ENCODE data around the gene MACC1. TPM values are rescaled to one million over a fixed set of nuclear protein-coding genes. Genes with fewer than 3 reads are reported as not detected.

Gene MACC1
- total RNA-seq, 6 experiments from 2014 or later: not detected

GRCh38 chr7:20140291-20141001 is 76.7 kb downstream of the MACC1 start:
- no peak for DNase-seq
- Mint-ChIP-seq H3K9me3 (peaks cover 40% of the 10 kb centered on the region), H3K36me3 (ENCODE audit: low read depth) (peaks cover 4% of the 10 kb centered on the region; the same call in 1 of the 2 replicates), H3K27ac (no peak overlapping the region), H3K4me1 (ENCODE audit: low read depth) (no peaks in the 10 kb centered on the region), H3K27me3 (ENCODE audit: insufficient read depth) (peaks cover 1% of the 10 kb centered on the region; the same call in 1 of the 2 replicates), H3K4me3 (no peak overlapping the region)
- TF ChIP-seq CTCF (IDR thresholded peaks at IDR 0.05): no peak

- no peak overlapping the region for H3K4me3 Mint-ChIP-seq
- no peak overlapping the region for H3K27ac Mint-ChIP-seq
- peaks cover 1% of the 10 kb centered on the region; the same call in 1 of the 2 replicates for H3K27me3 Mint-ChIP-seq (ENCODE audit: insufficient read depth)
- peaks cover 4% of the 10 kb centered on the region; the same call in 1 of the 2 replicates for H3K36me3 Mint-ChIP-seq (ENCODE audit: low read depth)
- H3K9me3 Mint-ChIP-seq: peaks cover 26% of the 10 kb centered on the region
- TF ChIP-seq CTCF (IDR thresholded peaks at IDR 0.05): no peak
- DNase-seq: no peak
- H3K4me1 Mint-ChIP-seq (ENCODE audit: low read depth): no peaks in the 10 kb centered on the region
These were observed 80.5 kb downstream of the MACC1 start for GRCh38 chr7:20136647-20137046.

DNA sequence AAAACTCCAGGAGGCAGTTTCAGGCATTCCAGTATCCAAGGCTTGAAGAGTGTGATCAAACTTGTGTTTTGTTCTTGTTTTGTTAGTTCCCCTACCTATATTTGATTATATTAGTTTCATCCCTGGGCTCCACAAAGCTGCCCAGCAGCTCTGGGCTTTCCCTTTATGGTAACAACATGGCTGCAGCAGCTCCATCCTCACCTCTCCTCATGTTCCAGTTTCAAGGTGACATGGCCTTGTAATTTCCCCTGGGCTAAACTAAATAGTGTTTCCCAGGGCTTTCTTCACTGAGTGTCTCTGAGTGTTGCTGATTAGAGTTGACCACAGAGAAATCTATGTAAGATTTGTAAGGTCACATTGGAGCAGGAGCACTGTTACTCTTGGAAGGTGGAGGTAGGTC is 83.4 kb downstream of the MACC1 start:
- no peak overlapping the region for H3K4me3 Mint-ChIP-seq
- no peak overlapping the region for H3K27ac Mint-ChIP-seq
- no peaks in the 10 kb centered on the region for H3K4me1 Mint-ChIP-seq (ENCODE audit: low read depth)
- H3K9me3 Mint-ChIP-seq: peaks cover 33% of the 10 kb centered on the region
- no peaks in the 10 kb centered on the region for H3K36me3 Mint-ChIP-seq (ENCODE audit: low read depth)
- no peaks in the 10 kb centered on the region for H3K27me3 Mint-ChIP-seq (ENCODE audit: insufficient read depth)
- DNase-seq: no peak
- TF ChIP-seq CTCF (IDR thresholded peaks at IDR 0.05): no peak

DNA sequence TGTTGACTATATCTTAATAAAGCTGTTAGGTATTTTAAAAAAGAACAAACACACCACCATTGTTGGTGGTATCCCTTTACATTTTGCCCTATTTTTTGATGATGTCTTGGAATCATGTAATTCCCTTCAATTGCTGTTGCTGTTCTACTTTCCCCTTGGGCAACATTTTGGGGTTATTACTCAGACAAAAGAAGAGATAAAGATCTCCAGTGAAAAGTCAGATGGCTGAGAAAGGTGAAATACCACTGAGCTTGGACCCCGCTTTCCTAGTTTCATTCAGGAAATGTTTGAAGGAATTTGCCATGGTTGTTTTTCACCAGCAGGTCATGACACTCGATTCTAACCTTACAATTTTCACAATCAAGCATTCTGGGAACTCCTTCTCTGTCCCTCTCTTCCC is 84.6 kb downstream of the MACC1 start:
- Mint-ChIP-seq H3K27ac (no peak overlapping the region), H3K36me3 (ENCODE audit: low read depth) (no peaks in the 10 kb centered on the region), H3K9me3 (peaks cover 32% of the 10 kb centered on the region), H3K4me3 (no peak overlapping the region), H3K4me1 (ENCODE audit: low read depth) (no peaks in the 10 kb centered on the region), H3K27me3 (ENCODE audit: insufficient read depth) (no peaks in the 10 kb centered on the region)
- DNase-seq: no peak
- TF ChIP-seq CTCF (IDR thresholded peaks at IDR 0.05): no peak

DNA sequence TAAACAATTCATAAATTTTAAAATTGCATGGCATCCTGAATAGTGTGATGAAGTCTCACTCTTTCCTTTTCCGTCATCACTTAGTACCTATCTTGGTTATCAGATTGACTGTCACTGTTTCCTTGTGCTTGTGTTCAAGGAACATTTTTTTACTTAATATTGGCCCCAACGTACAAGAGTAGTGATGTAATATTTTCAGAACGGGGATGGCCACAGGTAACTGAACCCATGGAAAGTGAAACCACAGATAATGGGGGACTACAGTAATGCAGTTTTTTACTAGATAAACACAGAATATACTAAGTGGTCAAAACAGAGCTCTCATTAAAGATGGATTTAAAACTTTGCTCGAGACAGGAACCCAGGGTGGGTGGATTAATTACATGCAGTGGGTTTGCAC is 85.4 kb downstream of the MACC1 start:
- DNase-seq: no peak
- Mint-ChIP-seq H3K9me3 (peaks cover 27% of the 10 kb centered on the region), H3K36me3 (ENCODE audit: low read depth) (no peaks in the 10 kb centered on the region), H3K4me1 (ENCODE audit: low read depth) (no peaks in the 10 kb centered on the region), H3K27ac (no peak overlapping the region), H3K27me3 (ENCODE audit: insufficient read depth) (no peaks in the 10 kb centered on the region), H3K4me3 (no peak overlapping the region)
- no peak for TF ChIP-seq CTCF (IDR thresholded peaks at IDR 0.05)

Data from HFFc6 (cell line).